T-helper 17 cell (primary cell): ENCODE measurements around the gene MAGI2. TPM values are rescaled to one million over a fixed set of nuclear protein-coding genes. Genes with fewer than 3 reads are reported as not detected.
"Not testable (repeated sequence)": the region's sequence is repeated elsewhere in the genome, so short reads cannot be mapped to it uniquely, and the experiment has no call there.

Experiments used
- ATAC-seq: fragments of 150-1000 bp; cut with Tn5 transposase; 2 replicates; pipeline ENCODE4 v1.10.0; 2021; ENCODE audit warnings: mild to moderate bottlenecking, moderate library complexity
- DNase-seq, 3 donors: peaks; one replicate each; pipeline versions ENCODE4 v3.0.0 to v3.0.0-alpha.2; 2020 to 2021
- H3K9me3 ChIP-seq: one replicate; pipeline ENCODE4 v1.7.0; 2013; ENCODE audit warnings: low read length, mild to moderate bottlenecking; ENCODE audit not compliant: control insufficient read depth, poor library complexity, severe bottlenecking
- H3K27ac Mint-ChIP-seq: one replicate; pipeline ENCODE4 v1.8.0; 2022; ENCODE audit warnings: mild to moderate bottlenecking, moderate library complexity, mixed read lengths
- H3K27me3 Mint-ChIP-seq: one replicate; pipeline ENCODE4 v1.8.0; 2022; ENCODE audit warnings: mixed read lengths
- H3K36me3 Mint-ChIP-seq: one replicate; pipeline ENCODE4 v1.8.0; 2022; ENCODE audit warnings: low read depth, mixed read lengths
- H3K4me1 Mint-ChIP-seq: one replicate; pipeline ENCODE4 v1.8.0; 2022; ENCODE audit warnings: mild to moderate bottlenecking, mixed read lengths
- H3K4me3 Mint-ChIP-seq: one replicate; pipeline ENCODE4 v1.8.0; 2022; ENCODE audit warnings: mild to moderate bottlenecking, moderate library complexity, mixed read lengths
- total RNA-seq, 4 donors: library from RNA in 2 of 4; stranded (reverse) in 2 of 4; gene quantifications; one replicate each; pipeline ENCODE4 v1.2.3 and lab custom pipeline; 2022 to 2026

Gene MAGI2
- total RNA-seq, 2 donors from 2014 or later, result 0.73 TPM; not detected in 1

DNA sequence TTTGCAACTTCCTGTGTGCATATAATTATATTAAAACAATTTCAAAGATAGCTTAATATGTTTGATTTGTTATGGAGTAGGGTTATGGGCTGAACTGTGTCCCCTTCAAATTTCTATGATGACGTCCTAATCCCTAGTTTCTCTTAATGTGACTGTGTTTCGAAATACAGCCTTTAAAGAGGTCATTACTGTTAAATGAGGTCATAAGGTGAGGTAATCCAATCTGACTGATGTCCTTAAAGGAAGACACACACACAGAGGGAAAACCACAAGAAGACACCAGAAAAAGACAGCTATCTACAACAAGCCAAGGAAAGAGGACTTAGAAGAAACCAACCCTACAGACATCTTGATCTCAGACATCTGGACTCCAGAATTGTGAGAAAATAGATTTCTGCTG, 407.4 kb downstream of the MAGI2 start:
- DNase-seq, result no peak
- Mint-ChIP-seq H3K4me3 (no peak overlapping the region), H3K27me3 (no peaks in the 10 kb centered on the region), H3K36me3 (no peaks in the 10 kb centered on the region), H3K4me1 (no peaks in the 10 kb centered on the region), H3K27ac (no peak overlapping the region)
- no peaks in the 10 kb centered on the region for H3K9me3 ChIP-seq
- ATAC-seq, result no peak

DNA sequence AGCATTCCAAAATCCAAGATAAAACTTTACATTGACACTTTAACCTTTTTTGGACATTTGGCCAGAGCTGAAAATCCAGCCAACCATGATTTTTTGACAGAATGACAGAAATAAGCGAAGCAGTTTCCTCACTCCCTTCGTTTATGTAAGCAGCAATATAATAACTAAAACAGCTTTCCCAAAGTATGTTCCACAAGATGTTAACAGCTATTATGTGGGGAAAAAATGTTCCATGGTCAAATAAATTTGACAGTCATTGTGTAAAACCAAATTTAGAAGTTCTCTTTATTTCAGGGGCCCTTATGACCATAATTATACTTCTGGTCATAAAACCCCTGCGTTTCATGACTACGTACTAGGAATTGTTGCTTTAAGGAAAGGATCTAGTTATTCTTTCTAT, 416.5 kb downstream of the MAGI2 start:
- Mint-ChIP-seq H3K36me3 (no peaks in the 10 kb centered on the region), H3K4me3 (no peak overlapping the region), H3K27me3 (no peaks in the 10 kb centered on the region), H3K27ac (no peak overlapping the region), H3K4me1 (no peaks in the 10 kb centered on the region)
- ATAC-seq (no peak), DNase-seq (no peak)
- no peaks in the 10 kb centered on the region for H3K9me3 ChIP-seq

DNA sequence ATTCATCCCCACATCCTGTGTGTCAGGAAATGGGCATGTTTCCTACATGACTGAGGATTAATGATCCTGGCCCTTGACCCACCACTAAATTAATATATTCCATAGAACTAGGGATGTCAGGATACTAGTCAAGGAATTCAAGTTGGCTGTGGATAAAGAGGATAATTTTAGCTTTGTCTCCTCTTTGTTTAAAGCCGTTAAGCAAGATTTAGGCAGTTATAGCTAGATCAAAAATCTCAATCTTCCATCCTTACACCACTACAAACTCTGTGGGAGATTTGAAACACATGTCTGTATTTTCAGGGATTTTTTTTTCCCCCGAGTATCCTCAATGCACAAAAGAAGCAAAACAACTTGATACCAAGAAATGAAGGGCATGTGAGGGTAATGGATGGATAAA, 417.1 kb downstream of the MAGI2 start:
- no peaks in the 10 kb centered on the region for H3K9me3 ChIP-seq
- Mint-ChIP-seq H3K27me3 (no peaks in the 10 kb centered on the region), H3K27ac (no peak overlapping the region), H3K4me3 (no peak overlapping the region), H3K4me1 (no peaks in the 10 kb centered on the region), H3K36me3 (no peaks in the 10 kb centered on the region)
- no peak for DNase-seq
- ATAC-seq, result no peak

DNA sequence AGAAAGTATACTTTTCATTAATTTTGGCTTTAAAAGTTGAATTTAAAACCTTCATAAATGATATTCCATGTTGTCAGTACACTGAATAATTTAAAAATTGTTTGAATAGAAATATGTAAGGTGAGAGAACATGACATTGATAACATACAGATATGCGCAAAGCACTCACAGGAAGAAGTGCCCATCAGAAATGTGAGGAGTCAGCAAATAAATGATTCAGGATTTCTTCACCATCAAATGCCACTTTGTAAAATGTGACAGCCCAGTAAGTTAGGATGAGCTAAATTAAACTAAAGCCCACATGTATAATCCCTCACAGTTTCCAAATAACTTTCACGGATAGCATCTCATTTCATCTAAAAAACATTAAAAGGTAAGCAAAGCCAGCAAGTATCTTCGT, 417.6 kb downstream of the MAGI2 start:
- DNase-seq (no peak), ATAC-seq (no peak)
- Mint-ChIP-seq H3K27ac (no peak overlapping the region), H3K27me3 (no peaks in the 10 kb centered on the region), H3K4me3 (no peak overlapping the region), H3K36me3 (no peaks in the 10 kb centered on the region), H3K4me1 (no peaks in the 10 kb centered on the region)
- H3K9me3 ChIP-seq, result no peaks in the 10 kb centered on the region

DNA sequence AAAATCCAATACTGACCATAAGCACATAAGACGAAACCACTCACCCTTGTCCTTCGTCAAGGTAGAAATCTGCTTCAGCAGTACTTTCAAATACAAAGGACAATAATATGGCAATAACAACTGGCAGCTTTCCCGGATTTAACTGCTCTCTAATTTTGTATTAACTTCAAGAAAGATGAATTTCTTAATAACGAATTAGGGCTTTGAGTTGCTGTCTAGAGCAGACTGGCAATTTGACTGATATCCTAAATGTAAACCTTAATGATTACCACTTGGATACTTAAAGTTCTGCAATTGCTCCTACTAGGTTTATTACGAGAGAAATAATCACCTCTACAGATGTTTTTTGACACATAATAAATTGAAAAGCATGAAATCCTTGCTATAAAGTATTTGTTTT, 418.7 kb downstream of the MAGI2 start:
- no peak overlapping the region for H3K4me3 Mint-ChIP-seq
- no peaks in the 10 kb centered on the region for H3K27me3 Mint-ChIP-seq
- ATAC-seq, result no peak
- H3K36me3 Mint-ChIP-seq, result no peaks in the 10 kb centered on the region
- H3K9me3 ChIP-seq, result no peaks in the 10 kb centered on the region
- DNase-seq, result no peak
- H3K4me1 Mint-ChIP-seq, result no peaks in the 10 kb centered on the region
- H3K27ac Mint-ChIP-seq, result no peak overlapping the region

DNA sequence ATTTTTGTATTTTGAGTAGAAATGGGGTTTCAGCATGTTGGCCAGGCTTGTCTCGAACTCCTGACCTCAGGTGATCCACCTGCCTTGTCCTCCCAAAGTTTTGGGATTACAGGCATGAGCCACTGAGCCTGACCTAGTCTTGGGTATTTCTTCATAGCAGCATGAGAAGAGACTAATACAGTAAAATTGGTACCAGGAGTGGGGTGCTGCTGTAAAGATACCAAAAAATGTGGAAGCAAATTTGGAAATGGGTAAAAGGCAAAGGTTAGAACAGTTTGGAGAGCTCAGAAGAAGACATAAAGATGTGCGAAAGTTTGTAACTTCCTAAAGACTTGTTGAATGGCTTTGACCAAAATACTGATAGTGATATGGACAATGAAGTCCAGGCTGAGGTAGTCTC, 433.8 kb downstream of the MAGI2 start:
- not testable (repeated sequence) for H3K27ac Mint-ChIP-seq, H3K36me3 Mint-ChIP-seq, H3K9me3 ChIP-seq, H3K4me3 Mint-ChIP-seq, DNase-seq, ATAC-seq, H3K27me3 Mint-ChIP-seq, H3K4me1 Mint-ChIP-seq

DNA sequence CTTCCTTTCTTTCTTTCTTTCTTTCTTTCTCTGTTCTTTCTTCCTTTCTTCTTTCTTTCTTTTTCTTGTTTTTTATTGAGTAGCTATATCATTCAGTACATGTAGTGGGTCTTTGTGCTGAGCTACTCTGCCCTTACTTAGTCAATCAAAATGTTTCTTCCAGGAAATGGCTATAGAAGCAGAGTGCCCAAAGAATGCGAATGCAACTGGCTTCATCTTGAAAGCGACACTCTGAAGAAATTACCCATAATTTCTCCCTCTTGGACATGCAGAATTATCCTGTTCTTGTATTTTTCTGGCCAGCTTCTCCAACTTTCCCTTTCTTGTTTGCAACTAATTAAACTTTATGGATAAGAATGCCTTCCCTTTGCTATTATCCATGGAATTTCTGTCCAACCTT, 441.5 kb downstream of the MAGI2 start:
- no peak for ATAC-seq
- no peaks in the 10 kb centered on the region for H3K27me3 Mint-ChIP-seq
- H3K27ac Mint-ChIP-seq, result no peak overlapping the region

DNA sequence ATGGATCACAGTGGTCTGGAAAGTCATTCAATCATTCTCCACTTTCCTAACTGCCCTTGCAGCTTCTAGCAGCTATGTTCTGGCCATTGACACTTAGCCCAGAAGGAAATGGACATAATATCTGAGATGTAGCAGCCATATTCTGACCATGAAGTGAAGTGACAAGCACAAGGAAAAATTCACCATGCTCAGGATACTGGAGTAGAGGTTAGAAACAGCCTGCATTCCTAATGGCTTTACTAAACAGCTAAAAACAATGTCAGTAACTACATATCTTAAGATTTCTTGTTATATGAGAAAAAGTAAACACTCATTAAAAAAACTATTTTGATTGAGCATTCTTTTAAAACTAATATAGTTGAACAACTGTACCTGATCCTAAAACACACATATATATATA, 443.8 kb downstream of the MAGI2 start:
- Mint-ChIP-seq H3K4me1 (no peaks in the 10 kb centered on the region), H3K27ac (no peak overlapping the region), H3K36me3 (no peaks in the 10 kb centered on the region), H3K4me3 (no peak overlapping the region), H3K27me3 (no peaks in the 10 kb centered on the region)
- DNase-seq (no peak), ATAC-seq (no peak)
- H3K9me3 ChIP-seq, result no peaks in the 10 kb centered on the region

More for the DNA sequence above, 441.5 kb downstream of the MAGI2 start:
- no peak for DNase-seq
- Mint-ChIP-seq H3K36me3 (no peaks in the 10 kb centered on the region), H3K4me1 (no peaks in the 10 kb centered on the region), H3K4me3 (no peak overlapping the region)
- H3K9me3 ChIP-seq, result no peaks in the 10 kb centered on the region

DNA sequence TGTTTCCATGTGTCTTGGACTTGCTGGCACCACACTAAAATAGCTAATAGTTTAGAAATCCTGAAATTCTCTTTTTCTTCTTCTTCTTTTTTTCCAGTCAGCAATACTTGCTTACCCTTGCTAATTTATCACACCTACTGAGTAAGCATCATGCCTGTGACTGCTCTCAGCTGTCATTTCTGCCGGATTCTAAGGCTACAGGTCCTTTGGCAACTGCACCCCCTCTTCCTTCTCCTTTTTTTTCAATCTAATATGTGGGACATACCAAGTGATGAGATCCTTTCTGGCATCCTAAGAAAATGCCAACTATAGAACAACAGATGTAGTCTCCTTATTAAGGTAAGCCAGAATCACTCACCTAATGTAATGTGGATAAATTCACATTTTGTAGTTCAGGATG, 444.7 kb downstream of the MAGI2 start:
- H3K36me3 Mint-ChIP-seq, result no peaks in the 10 kb centered on the region
- H3K4me3 Mint-ChIP-seq, result no peak overlapping the region
- H3K9me3 ChIP-seq, result no peaks in the 10 kb centered on the region
- ATAC-seq (no peak), DNase-seq (no peak)
- no peaks in the 10 kb centered on the region for H3K27me3 Mint-ChIP-seq
- H3K4me1 Mint-ChIP-seq, result no peaks in the 10 kb centered on the region
- no peak overlapping the region for H3K27ac Mint-ChIP-seq

DNA sequence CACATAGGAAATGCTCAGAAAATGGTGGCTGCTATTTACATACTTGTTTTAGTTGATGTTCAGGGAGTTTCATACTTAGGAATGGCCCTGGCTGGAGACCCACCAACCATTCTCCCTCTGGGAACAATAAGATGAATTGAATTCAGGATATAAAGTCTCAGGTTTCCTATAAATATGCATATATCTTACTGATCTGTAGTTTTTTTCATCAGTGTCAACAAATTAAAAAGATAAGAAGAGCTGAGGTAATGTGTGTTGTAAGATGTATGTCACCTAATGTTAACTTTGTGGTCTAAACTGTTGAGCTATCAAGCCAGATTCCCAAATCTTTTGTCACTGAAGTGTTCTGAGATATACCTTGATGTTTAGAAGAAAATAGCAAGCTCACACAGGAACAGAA, 457.5 kb downstream of the MAGI2 start:
- H3K4me3 Mint-ChIP-seq, result no peak overlapping the region
- ATAC-seq (no peak), DNase-seq (no peak)
- H3K36me3 Mint-ChIP-seq, result no peaks in the 10 kb centered on the region
- no peaks in the 10 kb centered on the region for H3K9me3 ChIP-seq
- no peaks in the 10 kb centered on the region for H3K4me1 Mint-ChIP-seq
- no peaks in the 10 kb centered on the region for H3K27me3 Mint-ChIP-seq
- no peak overlapping the region for H3K27ac Mint-ChIP-seq

DNA sequence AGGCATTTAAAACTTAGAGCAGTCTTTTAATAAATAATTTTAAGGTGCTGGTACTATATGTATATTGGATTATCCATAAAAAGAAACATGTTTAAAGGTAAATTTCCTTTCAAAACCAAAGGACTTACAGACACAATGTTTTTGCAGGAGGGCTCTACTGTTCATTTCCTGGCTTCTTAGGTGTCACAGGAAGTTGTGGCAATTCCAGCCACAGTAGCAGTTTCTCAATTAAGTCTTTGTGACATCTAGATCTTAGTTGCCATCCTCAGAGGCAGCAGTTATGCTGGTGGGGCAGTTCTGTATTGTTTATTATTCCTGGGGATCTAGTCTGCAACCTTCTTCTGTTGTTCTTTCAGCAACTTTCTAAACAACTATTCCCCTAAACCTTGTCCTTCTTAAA, 460.1 kb downstream of the MAGI2 start:
- Mint-ChIP-seq H3K27me3 (no peaks in the 10 kb centered on the region), H3K4me3 (no peak overlapping the region), H3K36me3 (no peaks in the 10 kb centered on the region), H3K4me1 (no peaks in the 10 kb centered on the region), H3K27ac (no peak overlapping the region)
- ATAC-seq, result no peak
- no peaks in the 10 kb centered on the region for H3K9me3 ChIP-seq
- DNase-seq, result no peak

DNA sequence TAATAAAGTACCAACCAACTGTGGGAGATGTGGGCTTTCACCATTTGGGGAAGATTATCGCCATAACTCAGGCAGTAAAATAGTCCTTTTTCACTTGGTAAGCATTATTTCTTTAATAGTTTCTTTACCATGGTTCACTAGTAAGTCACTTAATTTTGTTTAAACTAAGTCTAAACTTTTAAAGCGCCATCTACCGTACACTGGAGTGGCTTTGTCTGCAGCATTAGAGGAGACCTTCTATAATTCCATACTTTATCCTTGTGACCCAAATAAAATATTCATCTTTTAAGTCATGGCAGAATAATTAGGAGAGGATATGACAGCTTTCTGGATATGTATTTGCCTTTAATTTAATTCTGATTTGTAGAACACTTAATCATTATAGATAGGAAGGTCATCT, 468.0 kb downstream of the MAGI2 start:
- no peaks in the 10 kb centered on the region for H3K9me3 ChIP-seq
- Mint-ChIP-seq H3K36me3 (no peaks in the 10 kb centered on the region), H3K27ac (no peak overlapping the region), H3K4me1 (no peaks in the 10 kb centered on the region), H3K27me3 (no peaks in the 10 kb centered on the region), H3K4me3 (no peak overlapping the region)
- ATAC-seq (no peak), DNase-seq (no peak)

DNA sequence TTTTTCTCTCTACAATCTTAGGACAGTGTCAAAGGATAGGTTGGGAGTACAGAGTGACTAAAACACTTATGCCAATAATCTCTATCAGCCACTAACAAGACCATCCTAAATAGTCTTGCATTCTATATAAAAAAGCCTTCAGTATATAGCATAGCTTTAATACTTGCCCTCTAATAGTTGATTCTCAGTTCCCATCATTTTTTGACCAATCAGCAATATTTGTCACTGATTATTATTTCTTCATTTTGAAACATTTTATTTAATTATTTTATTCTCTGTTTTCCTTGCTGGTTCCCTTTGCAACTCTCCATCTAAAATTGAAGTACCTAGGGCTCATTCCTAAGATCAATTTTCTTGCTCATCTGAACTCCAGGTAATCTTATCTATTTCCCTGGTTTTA, 470.0 kb downstream of the MAGI2 start:
- Mint-ChIP-seq H3K4me3 (no peak overlapping the region), H3K4me1 (no peaks in the 10 kb centered on the region), H3K36me3 (no peaks in the 10 kb centered on the region), H3K27ac (no peak overlapping the region), H3K27me3 (no peaks in the 10 kb centered on the region)
- ATAC-seq, result no peak
- no peak for DNase-seq
- H3K9me3 ChIP-seq, result no peaks in the 10 kb centered on the region

DNA sequence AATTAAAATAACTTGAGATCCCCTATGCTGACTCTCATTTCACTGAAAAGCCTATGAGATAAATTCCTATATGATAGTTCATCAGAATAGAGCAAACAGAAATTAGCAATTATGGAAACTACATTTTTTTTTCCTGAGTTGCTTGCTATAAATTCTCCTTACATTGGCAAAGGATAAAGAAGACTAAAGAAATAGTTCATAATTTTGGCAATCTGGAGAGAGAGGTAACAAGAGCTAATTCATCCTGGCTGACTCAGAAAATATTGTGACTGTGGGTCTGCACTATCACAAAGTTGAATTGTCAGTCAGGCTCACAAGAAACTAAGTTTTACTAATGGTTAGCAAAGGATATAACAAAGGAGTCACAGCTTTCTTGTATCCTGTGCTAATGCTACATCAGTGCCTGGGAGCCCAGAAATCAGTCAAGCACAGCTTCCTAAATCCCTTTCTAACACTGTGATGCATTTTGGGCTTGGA, 483.0 kb downstream of the MAGI2 start:
- no peaks in the 10 kb centered on the region for H3K9me3 ChIP-seq
- Mint-ChIP-seq H3K4me1 (no peaks in the 10 kb centered on the region), H3K36me3 (no peaks in the 10 kb centered on the region), H3K27ac (no peak overlapping the region), H3K27me3 (no peaks in the 10 kb centered on the region), H3K4me3 (no peak overlapping the region)
- DNase-seq, result no peak
- ATAC-seq, result no peak

DNA sequence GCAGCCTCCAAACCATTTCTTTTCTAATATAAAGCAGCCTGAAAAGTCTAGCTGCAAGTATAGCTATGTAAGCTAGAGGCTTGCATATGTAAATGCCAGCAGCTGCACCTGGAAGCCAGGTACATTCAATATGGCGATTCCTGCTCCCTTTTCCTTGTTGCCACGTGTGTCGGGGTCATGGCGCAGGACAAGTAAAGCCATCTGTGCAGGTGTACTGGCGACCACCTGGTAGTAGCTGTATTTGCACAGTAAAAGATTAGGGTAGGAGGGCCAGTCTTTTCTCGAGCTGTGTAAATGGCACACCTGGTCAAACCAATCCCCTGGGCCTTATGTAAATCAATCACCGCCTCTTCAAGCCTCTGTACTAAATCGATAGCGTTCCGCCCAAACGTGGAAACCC, 484.5 kb downstream of the MAGI2 start:
- Mint-ChIP-seq H3K27me3 (no peaks in the 10 kb centered on the region), H3K27ac (no peak overlapping the region), H3K36me3 (no peaks in the 10 kb centered on the region), H3K4me1 (no peaks in the 10 kb centered on the region), H3K4me3 (no peak overlapping the region)
- DNase-seq (no peak), ATAC-seq (no peak)
- no peaks in the 10 kb centered on the region for H3K9me3 ChIP-seq
